Rectal smooth muscle tissue (tissue), 1 donor: Measurements from ENCODE around the gene RELCH.

Experiments used
- H3K27ac ChIP-seq: one replicate; pipeline ENCODE4 v1.7.0; 2013; ENCODE audit warnings: low read depth, low read length, inconsistent platforms
- H3K27me3 ChIP-seq: one replicate; pipeline ENCODE4 v1.7.0; 2013; ENCODE audit warnings: low read length; ENCODE audit not compliant: control insufficient read depth, insufficient read depth
- H3K36me3 ChIP-seq: one replicate; pipeline ENCODE4 v1.7.0; 2013; ENCODE audit warnings: low read length; ENCODE audit not compliant: control insufficient read depth, insufficient read depth
- H3K4me1 ChIP-seq: one replicate; pipeline ENCODE4 v1.7.0; 2013; ENCODE audit warnings: low read length; ENCODE audit not compliant: control insufficient read depth, insufficient read depth
- H3K4me3 ChIP-seq: one replicate; pipeline ENCODE4 v1.7.0; 2013; ENCODE audit warnings: low read length
- H3K9ac ChIP-seq: one replicate; pipeline ENCODE4 v1.7.0; 2013; ENCODE audit warnings: low read length

Gene RELCH, protein sequence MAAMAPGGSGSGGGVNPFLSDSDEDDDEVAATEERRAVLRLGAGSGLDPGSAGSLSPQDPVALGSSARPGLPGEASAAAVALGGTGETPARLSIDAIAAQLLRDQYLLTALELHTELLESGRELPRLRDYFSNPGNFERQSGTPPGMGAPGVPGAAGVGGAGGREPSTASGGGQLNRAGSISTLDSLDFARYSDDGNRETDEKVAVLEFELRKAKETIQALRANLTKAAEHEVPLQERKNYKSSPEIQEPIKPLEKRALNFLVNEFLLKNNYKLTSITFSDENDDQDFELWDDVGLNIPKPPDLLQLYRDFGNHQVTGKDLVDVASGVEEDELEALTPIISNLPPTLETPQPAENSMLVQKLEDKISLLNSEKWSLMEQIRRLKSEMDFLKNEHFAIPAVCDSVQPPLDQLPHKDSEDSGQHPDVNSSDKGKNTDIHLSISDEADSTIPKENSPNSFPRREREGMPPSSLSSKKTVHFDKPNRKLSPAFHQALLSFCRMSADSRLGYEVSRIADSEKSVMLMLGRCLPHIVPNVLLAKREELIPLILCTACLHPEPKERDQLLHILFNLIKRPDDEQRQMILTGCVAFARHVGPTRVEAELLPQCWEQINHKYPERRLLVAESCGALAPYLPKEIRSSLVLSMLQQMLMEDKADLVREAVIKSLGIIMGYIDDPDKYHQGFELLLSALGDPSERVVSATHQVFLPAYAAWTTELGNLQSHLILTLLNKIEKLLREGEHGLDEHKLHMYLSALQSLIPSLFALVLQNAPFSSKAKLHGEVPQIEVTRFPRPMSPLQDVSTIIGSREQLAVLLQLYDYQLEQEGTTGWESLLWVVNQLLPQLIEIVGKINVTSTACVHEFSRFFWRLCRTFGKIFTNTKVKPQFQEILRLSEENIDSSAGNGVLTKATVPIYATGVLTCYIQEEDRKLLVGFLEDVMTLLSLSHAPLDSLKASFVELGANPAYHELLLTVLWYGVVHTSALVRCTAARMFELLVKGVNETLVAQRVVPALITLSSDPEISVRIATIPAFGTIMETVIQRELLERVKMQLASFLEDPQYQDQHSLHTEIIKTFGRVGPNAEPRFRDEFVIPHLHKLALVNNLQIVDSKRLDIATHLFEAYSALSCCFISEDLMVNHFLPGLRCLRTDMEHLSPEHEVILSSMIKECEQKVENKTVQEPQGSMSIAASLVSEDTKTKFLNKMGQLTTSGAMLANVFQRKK

DNA sequence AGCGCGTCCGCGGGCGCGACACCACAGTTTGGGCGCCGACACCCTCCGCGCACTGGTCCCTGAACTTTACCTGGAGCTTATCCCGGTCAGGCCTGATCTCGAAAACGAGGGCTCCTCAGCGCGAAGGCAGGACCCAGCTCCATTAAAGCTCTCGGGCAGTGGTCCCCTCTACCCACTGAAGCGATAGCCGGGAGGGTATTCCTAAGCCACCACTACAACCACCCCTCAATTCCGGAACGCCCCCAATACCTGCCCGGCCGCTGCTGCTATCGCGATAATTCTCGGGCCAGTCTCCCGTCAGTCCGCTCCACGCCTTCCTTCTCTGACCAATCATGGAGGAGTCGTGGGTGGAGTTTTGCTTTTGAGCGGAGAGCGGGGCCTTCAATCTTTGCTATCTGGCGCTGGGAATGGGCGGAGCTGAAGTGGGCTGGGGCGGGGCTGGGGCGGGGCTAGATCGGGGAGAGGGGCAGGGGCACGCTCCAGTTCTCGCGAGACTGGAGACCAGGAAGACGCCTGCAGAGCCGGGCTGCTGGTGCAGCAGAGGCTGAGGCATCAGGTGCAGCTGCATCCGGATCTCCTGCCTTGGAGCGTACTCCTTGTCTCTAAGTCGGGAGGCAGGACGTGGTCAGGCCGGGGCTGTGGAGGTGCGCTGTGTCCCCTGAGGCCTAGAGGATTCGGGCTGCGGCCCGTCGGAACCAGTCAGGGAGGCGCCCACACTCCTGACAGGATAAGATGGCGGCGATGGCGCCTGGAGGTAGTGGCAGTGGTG lies at the start of gene RELCH, which contains the start of gene PIGN:
Gene RELCH, plus strand, starts transcription at position 482 of the 769 bp plus-strand sequence. Its CDS starts 251 bp downstream, at position 733.
Gene PIGN, minus strand, starts transcription at position 283 of the 769 bp plus-strand sequence. CDS start 25,703 bp downstream, outside the sequence.
- Histone ChIP-seq H3K4me1 (peaks cover 4% of the 10 kb centered on the region), H3K27me3 (no peaks in the 10 kb centered on the region), H3K4me3 (peak within 1 kb of the TSS; percentile 100), H3K36me3 (no peaks in the 10 kb centered on the region), H3K27ac (peak within 1 kb of the TSS; percentile 67), H3K9ac (peak within 1 kb of the TSS; percentile 91)

DNA sequence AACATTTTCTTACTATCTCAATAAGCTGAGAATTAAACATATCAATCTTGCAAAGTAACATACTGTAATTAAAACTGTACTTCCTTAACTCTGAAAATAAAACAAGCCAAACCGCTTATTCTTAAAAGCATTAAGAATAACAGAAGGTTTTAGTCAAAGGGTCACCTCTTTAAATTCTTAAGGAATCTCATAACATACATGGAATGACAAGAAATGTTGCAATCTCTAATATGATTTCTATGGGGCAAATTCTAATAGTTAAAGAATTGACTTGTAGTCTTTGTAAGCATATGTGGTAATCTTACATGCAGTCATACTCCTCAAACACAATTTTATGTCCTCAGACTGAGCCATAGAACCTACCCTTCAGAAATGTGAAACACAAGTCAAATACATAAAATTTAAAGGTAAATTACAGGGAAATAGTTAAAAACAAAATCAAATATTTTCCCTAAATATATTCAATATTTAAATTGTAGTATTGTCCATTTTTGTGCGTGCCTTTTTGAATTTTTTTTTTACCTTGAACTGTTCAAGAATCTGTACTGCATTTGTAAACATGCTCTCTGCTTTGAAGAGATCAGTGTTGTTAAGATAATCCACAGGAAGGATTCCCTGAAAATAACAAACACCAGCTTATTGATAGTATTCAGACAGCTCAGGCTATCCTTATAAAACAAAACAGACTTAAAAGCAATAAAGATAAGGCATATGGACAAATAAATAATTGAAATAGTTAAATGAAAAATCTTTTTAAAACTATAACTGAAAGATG lies 48.4 kb upstream of the RELCH start:
- no peak overlapping the region for H3K27ac ChIP-seq
- H3K9ac ChIP-seq, result no peak overlapping the region
- H3K4me1 ChIP-seq, result no peaks in the 10 kb centered on the region
- no peak overlapping the region for H3K4me3 ChIP-seq
- no peaks in the 10 kb centered on the region for H3K27me3 ChIP-seq
- peaks cover 8% of the 10 kb centered on the region for H3K36me3 ChIP-seq

DNA sequence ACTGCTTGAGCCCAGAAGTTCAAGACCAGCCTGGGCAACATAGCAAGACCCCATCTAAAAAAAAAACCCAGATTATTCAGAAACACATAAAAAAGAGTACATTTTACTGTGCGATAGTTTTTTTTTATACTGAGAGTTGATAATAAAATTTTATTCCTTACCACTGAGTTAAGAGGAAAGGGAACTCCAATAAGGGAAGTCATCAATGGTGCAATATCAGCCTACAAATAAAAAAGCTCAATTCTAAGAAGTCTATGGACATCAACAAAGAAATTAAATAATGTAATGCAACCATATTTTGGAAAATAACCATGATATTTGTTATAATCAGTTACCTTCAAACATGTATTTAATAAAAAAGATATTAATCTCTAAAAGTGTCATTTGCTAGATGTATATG lies 46.8 kb upstream of the RELCH start:
- H3K4me3 ChIP-seq, result no peak overlapping the region
- H3K27ac ChIP-seq, result no peak overlapping the region
- no peaks in the 10 kb centered on the region for H3K27me3 ChIP-seq
- H3K36me3 ChIP-seq, result peaks cover 9% of the 10 kb centered on the region
- no peaks in the 10 kb centered on the region for H3K4me1 ChIP-seq
- no peak overlapping the region for H3K9ac ChIP-seq

DNA sequence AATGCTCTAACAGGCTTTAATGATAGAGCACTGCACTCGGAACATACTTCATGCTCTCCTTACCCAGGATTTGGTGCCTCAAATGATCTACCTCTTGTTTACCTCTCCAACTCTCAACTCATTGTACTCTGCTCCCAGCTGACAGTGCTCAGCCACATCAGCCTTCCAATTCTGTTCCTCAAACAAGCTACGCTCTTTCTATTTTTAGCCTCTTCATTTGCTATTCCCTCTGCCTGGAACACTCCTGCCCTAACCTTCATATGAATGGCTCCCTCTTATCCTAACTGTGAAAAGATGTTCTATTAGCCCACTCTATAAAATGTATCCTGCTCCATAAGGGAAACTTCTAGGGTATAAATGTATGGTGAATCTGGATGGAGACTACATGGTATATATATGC lies 42.7 kb upstream of the RELCH start:
- peaks cover 3% of the 10 kb centered on the region for H3K36me3 ChIP-seq

DNA sequence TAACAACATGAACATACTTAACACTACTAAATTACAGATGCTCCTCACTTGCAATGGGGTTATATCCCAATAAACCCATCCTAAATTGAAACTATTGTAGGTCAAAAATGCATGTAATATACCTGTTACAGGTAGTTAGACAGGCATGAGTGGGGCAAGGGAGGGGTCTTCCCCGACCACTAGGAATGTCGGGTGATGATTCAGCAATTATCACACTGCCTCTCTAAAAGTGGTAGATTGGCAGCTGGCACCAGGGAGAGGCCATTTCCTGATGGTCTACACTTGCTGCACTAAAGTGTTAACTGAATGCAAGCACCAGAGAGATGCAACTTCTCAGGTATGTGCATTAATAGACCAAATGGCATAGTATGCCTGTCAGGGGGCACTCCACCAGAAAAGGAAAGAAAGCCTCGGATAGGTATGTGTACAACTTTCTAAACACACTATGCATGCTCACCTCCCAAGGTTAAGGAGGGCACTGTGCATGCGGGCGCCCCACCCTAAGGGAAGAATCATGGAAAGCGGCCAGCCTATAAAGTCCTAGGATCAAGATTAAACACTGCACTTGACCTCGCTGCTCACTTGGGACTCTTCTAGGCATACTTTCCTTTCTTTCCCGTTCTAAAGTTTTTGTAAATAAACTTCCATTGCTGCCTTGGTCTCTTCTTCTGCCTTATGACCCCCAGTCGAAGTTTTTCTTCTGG lies 35.8 kb upstream of the RELCH start:
- Histone ChIP-seq H3K27me3 (no peaks in the 10 kb centered on the region), H3K9ac (no peak overlapping the region), H3K36me3 (peaks cover 2% of the 10 kb centered on the region), H3K4me3 (no peak overlapping the region), H3K27ac (no peak overlapping the region), H3K4me1 (no peaks in the 10 kb centered on the region)

More for the DNA sequence above, 42.7 kb upstream of the RELCH start:
- H3K27me3 ChIP-seq, result no peaks in the 10 kb centered on the region
- no peak overlapping the region for H3K4me3 ChIP-seq
- H3K9ac ChIP-seq, result no peak overlapping the region
- no peak overlapping the region for H3K27ac ChIP-seq
- H3K4me1 ChIP-seq, result no peaks in the 10 kb centered on the region

DNA sequence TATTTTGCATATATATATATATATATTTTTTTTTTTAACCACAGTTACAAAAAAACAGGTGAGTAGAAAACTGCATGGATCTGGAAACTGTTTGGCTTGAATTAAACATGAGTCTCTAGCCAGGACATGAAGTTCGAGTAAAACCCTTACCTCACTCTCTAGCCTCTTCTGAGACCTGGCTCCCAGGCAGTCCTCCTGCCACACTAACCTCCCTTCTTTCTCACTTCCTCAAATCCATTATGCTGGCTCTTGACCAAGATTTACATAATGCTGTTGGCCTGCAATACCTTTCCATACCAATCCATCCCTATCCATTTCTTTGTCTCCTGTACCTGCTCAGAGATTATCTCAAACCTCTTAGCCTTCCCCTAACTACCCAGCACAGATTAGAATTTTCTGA lies 34.2 kb upstream of the RELCH start:
- no peak overlapping the region for H3K9ac ChIP-seq
- no peaks in the 10 kb centered on the region for H3K4me1 ChIP-seq
- no peak overlapping the region for H3K4me3 ChIP-seq
- no peak overlapping the region for H3K27ac ChIP-seq
- peaks cover 2% of the 10 kb centered on the region for H3K36me3 ChIP-seq
- no peaks in the 10 kb centered on the region for H3K27me3 ChIP-seq

DNA sequence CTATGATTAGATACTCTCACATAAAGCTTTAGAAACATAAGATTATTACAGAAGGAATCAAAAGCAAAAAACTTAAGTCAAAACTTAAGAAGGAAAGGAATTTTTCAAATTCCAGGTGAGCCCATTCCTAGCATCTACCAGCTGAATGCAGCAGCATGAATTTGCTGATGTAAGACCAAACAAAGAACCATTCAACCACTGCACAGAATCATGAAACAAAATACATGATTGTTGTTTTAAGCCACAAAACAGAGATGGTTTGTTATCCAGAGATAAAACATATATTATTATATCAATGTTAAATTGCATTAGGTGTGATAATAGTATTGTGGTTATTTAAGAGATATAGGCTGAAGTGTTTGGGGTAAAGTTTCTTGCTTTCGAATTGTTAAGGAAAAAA lies 29.2 kb upstream of the RELCH start:
- no peaks in the 10 kb centered on the region for H3K27me3 ChIP-seq
- no peaks in the 10 kb centered on the region for H3K4me1 ChIP-seq
- no peak overlapping the region for H3K27ac ChIP-seq
- no peak overlapping the region for H3K9ac ChIP-seq
- peaks cover 2% of the 10 kb centered on the region for H3K36me3 ChIP-seq
- H3K4me3 ChIP-seq, result no peak overlapping the region

DNA sequence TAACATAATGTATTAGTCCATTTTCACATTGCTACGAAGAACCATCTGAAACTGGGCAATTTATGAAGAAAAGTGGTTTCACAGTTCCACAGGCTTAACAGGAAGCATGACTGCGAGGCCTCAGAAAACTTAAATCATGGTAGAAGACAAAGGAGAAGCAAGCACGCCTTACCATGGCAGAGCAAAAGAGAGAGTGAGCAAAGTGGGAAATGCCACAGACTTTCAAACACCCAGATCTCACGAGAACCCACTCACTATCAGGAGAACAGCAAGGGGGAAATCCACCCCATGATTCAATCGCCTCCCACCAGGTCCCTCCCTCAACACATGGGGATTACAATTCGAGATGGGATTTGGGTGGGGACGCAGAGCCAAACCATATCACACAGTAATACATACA lies 22.7 kb upstream of the RELCH start:
- H3K27me3 ChIP-seq, result no peaks in the 10 kb centered on the region
- H3K4me1 ChIP-seq, result no peaks in the 10 kb centered on the region
- no peak overlapping the region for H3K9ac ChIP-seq
- H3K36me3 ChIP-seq, result no peaks in the 10 kb centered on the region
- no peak overlapping the region for H3K27ac ChIP-seq
- H3K4me3 ChIP-seq, result no peak overlapping the region

DNA sequence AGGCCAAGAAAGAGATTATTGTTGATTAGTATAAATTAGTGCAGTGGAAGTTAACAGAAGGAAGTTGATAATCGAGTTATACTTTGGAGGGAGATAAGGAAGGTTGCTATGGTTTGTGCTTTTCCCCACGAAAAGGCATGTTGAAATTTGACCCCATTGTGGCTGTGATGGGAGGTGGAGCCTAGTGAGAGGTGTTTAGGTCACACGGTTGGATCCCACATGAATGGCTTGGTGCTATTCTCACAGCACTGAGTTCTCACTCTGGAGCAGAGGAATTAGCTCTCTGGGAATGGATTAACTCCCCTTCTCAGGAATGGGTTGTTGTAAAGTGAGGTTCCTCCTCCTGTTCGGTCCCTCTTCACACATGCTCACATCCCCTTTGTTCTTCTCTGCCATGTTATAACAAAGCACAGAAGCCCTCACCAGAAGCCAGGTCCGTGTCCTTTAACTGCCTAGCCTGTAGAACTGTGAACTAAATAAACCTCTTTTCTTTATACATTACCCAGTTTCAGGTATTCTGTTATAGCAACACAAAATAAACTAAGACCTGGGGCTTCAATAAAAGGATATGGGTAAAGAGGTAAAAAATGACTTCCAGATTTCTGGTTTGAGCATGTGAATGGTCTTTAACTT lies 22.1 kb upstream of the RELCH start:
- Histone ChIP-seq H3K36me3 (no peaks in the 10 kb centered on the region), H3K9ac (no peak overlapping the region), H3K4me3 (no peak overlapping the region), H3K27ac (no peak overlapping the region), H3K4me1 (no peaks in the 10 kb centered on the region), H3K27me3 (no peaks in the 10 kb centered on the region)

DNA sequence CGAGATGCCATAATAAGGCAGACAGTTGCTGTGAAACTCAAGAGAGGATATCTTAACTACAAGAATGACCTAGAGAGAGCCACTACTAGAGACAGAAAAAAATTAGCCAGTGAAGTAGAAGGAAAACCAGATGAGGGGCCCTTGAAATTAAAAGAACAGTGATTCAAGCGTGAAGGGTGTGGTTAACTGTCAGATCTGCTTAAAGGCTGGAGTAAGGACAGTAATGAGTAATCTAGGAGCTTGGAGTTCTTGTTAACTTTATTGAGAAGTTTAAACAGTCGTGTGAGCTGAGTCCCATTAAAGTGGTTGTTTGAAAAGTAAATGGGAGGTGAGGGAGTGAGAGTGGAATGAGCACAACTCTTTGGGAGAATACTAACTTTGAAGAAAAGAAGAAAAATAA lies 21.5 kb upstream of the RELCH start:
- Histone ChIP-seq H3K27ac (no peak overlapping the region), H3K4me3 (no peak overlapping the region), H3K4me1 (no peaks in the 10 kb centered on the region), H3K9ac (no peak overlapping the region), H3K27me3 (no peaks in the 10 kb centered on the region), H3K36me3 (no peaks in the 10 kb centered on the region)
